HCT116 (cell line): ENCODE data around the gene UBASH3B. TPM values are rescaled to one million over a fixed set of nuclear protein-coding genes. Genes with fewer than 3 reads are reported as not detected.

Experiments
- ATAC-seq: fragments of 200-7000 bp; cut with Tn5 transposase; 2 replicates; pipeline ENCODE4 v1.9.1; 2020; ENCODE audit warnings: mild to moderate bottlenecking, moderate library complexity
- BruUV-seq: library from RNA; stranded (reverse); fragments of 400-500 nt; replicated peaks from 2 replicates; lab custom pipeline; 2021; lab: Mats Ljungman, UMichigan
- CTCF ChIA-PET: fragments of 300-600 bp; sonication (Branson Sonifier 250); formaldehyde crosslinking; loops from one replicate; lab custom pipeline; 2021; ENCODE audit warnings: antibody characterized with exemption; lab: Charles Lee
- POLR2A ChIA-PET: fragments of 300-600, 350-600 bp; sonication (Branson Sonifier 250); formaldehyde crosslinking; loops from one replicate; lab custom pipeline; 2021; ENCODE audit warnings: antibody characterized with exemption; lab: Charles Lee
- RAD21 ChIA-PET, 2 experiments: fragments of 300-600 bp; sonication (Branson Sonifier 250); formaldehyde crosslinking; loops; one replicate each; lab custom pipeline; 2023; ENCODE audit warnings: low total read pairs in 2 of 2; ENCODE audit not compliant: uncharacterized antibody in 2 of 2, unreplicated experiment in 2 of 2, low non-redundant PET in 1 of 2; lab: Charles Lee
- DNase-seq: peaks from one replicate; pipeline ENCODE4 v3.0.0-alpha.2; 2010; ENCODE audit warnings: low read depth, low spot score
- H2AFZ ChIP-seq: fragments of 200-600 bp; shearing (Covaris generic), sonication (generic); 2 replicates; pipeline ENCODE4 v1.6.1; 2017; ENCODE audit warnings: low read depth, mixed run types, mixed read lengths, antibody characterized with exemption, low read length; ENCODE audit not compliant: poor library complexity, severe bottlenecking
- H3K27ac ChIP-seq: 2 replicates; pipeline ENCODE4 v1.5.1; 2012; ENCODE audit warnings: low read depth, low read length
- H3K27me3 ChIP-seq: fragments of 200-600 bp; sonication (generic); 2 replicates; pipeline ENCODE4 v1.6.1; 2016; ENCODE audit warnings: mixed run types, low read length, mixed read lengths; ENCODE audit not compliant: insufficient read depth
- H3K36me3 ChIP-seq, 2 experiments: fragments of 200-500 bp in 1 of 2; fragments of 200-600 bp in 1 of 2; sonication (Bioruptor generic) in 1 of 2; sonication (generic) in 1 of 2; 2 replicates each; pipeline versions ENCODE4 v1.5.1 to v1.6.1; 2014 to 2016; ENCODE audit warnings: low read length in 2 of 2, inconsistent platforms in 1 of 2, mixed read lengths in 1 of 2, mixed run types in 1 of 2; ENCODE audit not compliant: insufficient read depth in 2 of 2, control insufficient read depth in 1 of 2
- H3K4me1 ChIP-seq, 2 experiments: fragments of 200-600 bp in 1 of 2; sonication (generic) in 1 of 2; 2 replicates each; pipeline versions ENCODE4 v1.5.1 to v1.6.1; 2012 to 2017; ENCODE audit warnings: low read length in 2 of 2, inconsistent platforms in 1 of 2, mild to moderate bottlenecking in 1 of 2, mixed read lengths in 1 of 2, mixed run types in 1 of 2, moderate library complexity in 1 of 2; ENCODE audit not compliant: insufficient read depth in 2 of 2, control insufficient read depth in 1 of 2
- H3K4me2 ChIP-seq: fragments of 200-600 bp; sonication (generic); 2 replicates; pipeline ENCODE4 v1.6.1; 2017; ENCODE audit warnings: mixed run types, low read length, mixed read lengths
- H3K4me3 ChIP-seq, 2 experiments: fragments of 200-600 bp in 1 of 2; sonication (generic) in 1 of 2; replicated peaks in 1 of 2; 2 replicates each; pipeline ENCODE4 v1.5.1; 2011 to 2016; ENCODE audit warnings: low read length in 2 of 2, control low read depth in 1 of 2, low read depth in 1 of 2, mild to moderate bottlenecking in 1 of 2, mixed read lengths in 1 of 2, mixed run types in 1 of 2
- H3K79me2 ChIP-seq: fragments of 200-600 bp; sonication (generic); 2 replicates; pipeline ENCODE4 v1.6.1; 2017; ENCODE audit warnings: mild to moderate bottlenecking, mixed run types, low read length, moderate library complexity, mixed read lengths; ENCODE audit not compliant: insufficient read depth
- H3K9ac ChIP-seq: fragments of 200-600 bp; sonication (generic); 2 replicates; pipeline ENCODE4 v1.6.1; 2016; ENCODE audit warnings: low read length, mixed read lengths
- H3K9me2 ChIP-seq: fragments of 200-600 bp; sonication (generic), shearing (Covaris generic); 2 replicates; pipeline ENCODE4 v1.6.1; 2017; ENCODE audit warnings: mixed run types, mild to moderate bottlenecking, moderate library complexity; ENCODE audit not compliant: insufficient read depth
- H3K9me3 ChIP-seq, 2 experiments: fragments of 200-500 bp in 1 of 2; fragments of 200-600 bp in 1 of 2; sonication (Bioruptor generic) in 1 of 2; sonication (generic) in 1 of 2; 2 replicates each; pipeline ENCODE4 v1.6.1; 2014 to 2017; ENCODE audit warnings: low read length in 2 of 2, mixed read lengths in 2 of 2, inconsistent platforms in 1 of 2, low read depth in 1 of 2, mild to moderate bottlenecking in 1 of 2, mixed run types in 1 of 2, moderate library complexity in 1 of 2; ENCODE audit not compliant: control insufficient read depth in 1 of 2, insufficient read depth in 1 of 2
- H4K20me1 ChIP-seq: fragments of 200-600 bp; sonication (generic), shearing (Covaris generic); 2 replicates; pipeline ENCODE4 v1.6.1; 2017; ENCODE audit warnings: mixed run types, mild to moderate bottlenecking, moderate library complexity; ENCODE audit not compliant: insufficient read depth
- CEBPB ChIP-seq: IDR thresholded peaks from 2 replicates; pipeline ENCODE4 v1.6.1; 2012; ENCODE audit warnings: low read depth
- EGR1 ChIP-seq: IDR thresholded peaks from 2 replicates; pipeline ENCODE4 v1.6.1; 2012; ENCODE audit warnings: low read depth
- ELF1 ChIP-seq: IDR thresholded peaks from 2 replicates; pipeline ENCODE4 v1.6.1; 2012; ENCODE audit warnings: low read depth, borderline replicate concordance
- EZH2 ChIP-seq: fragments of 200-600 bp; sonication (generic); IDR thresholded peaks from 2 replicates; pipeline ENCODE4 v1.6.1; 2017; ENCODE audit warnings: antibody characterized with exemption, mixed run types
- EZH2phosphoT487 ChIP-seq: fragments of 200-600 bp; IDR thresholded peaks from 2 replicates; pipeline ENCODE4 v1.6.1; 2018; ENCODE audit warnings: antibody characterized with exemption, borderline replicate concordance
- FOSL1 ChIP-seq: IDR thresholded peaks from 2 replicates; pipeline ENCODE4 v1.6.1; 2012; ENCODE audit warnings: low read depth
- JUND ChIP-seq: IDR thresholded peaks from 2 replicates; pipeline ENCODE4 v1.6.1; 2012
- MAX ChIP-seq: IDR thresholded peaks from 2 replicates; pipeline ENCODE4 v1.6.1; 2012
- POLR2AphosphoS5 ChIP-seq: IDR thresholded peaks from 2 replicates; pipeline ENCODE4 v1.6.1; 2011; ENCODE audit warnings: mild to moderate bottlenecking, low read depth, low read length, moderate library complexity
- RAD21 ChIP-seq: IDR thresholded peaks from 2 replicates; pipeline ENCODE4 v1.6.1; 2012; ENCODE audit warnings: low read depth, mild to moderate bottlenecking
- SIN3A ChIP-seq: IDR thresholded peaks from 2 replicates; pipeline ENCODE4 v1.6.1; 2012; ENCODE audit warnings: low read depth
- SP1 ChIP-seq: IDR thresholded peaks from 2 replicates; pipeline ENCODE4 v1.6.1; 2012; ENCODE audit warnings: low read depth
- SRF ChIP-seq: IDR thresholded peaks from 2 replicates; pipeline ENCODE4 v1.6.1; 2012; ENCODE audit warnings: low read depth
- TCF7L2 ChIP-seq: IDR thresholded peaks from 2 replicates; pipeline ENCODE4 v1.7.0; 2011; ENCODE audit warnings: borderline replicate concordance, inconsistent platforms; ENCODE audit not compliant: insufficient read depth, insufficient read length; ENCODE audit errors: extremely low read depth
- YY1 ChIP-seq: IDR thresholded peaks from 2 replicates; pipeline ENCODE4 v1.6.1; 2011; ENCODE audit warnings: low read length, low read depth, moderate library complexity, mild to moderate bottlenecking; ENCODE audit not compliant: insufficient replicate concordance; ENCODE audit errors: extremely low read depth
- ZFX ChIP-seq: fragments of 450-650 bp; IDR thresholded peaks from 2 replicates; pipeline ENCODE4 v1.6.1; 2017
- intact Hi-C: fragments of 100-400 bp; cut with micrococcal nuclease; formaldehyde crosslinking; loops from 2 replicates; pipeline ENCODE4 v1.10.0; 2022
- total RNA-seq: library from RNA; stranded (reverse); gene quantifications from one replicate; pipeline ENCODE4 v1.2.1, GENCODE V29; 2021; ENCODE audit not compliant: unreplicated experiment
- TF ChIP-seq, protein P1 (sequence below), 3 experiments: fragments of 200-600 bp in 1 of 3; sonication (generic) in 1 of 3; IDR thresholded peaks in 2 of 3; conservative IDR thresholded peaks in 1 of 3; 2 replicates each; pipeline ENCODE4 v1.5.1; 2012 to 2017; ENCODE audit warnings: low read depth in 2 of 3, low read length in 2 of 3, antibody characterized with exemption in 1 of 3, borderline replicate concordance in 1 of 3, control low read depth in 1 of 3, mild to moderate bottlenecking in 1 of 3, mixed read lengths in 1 of 3, mixed run types in 1 of 3, moderate library complexity in 1 of 3; ENCODE audit not compliant: insufficient read depth in 1 of 3
- TF ChIP-seq, protein P2 (sequence below): IDR thresholded peaks from 2 replicates; pipeline ENCODE4 v1.6.1; 2011; ENCODE audit warnings: mild to moderate bottlenecking, low read length, moderate library complexity; ENCODE audit not compliant: insufficient replicate concordance; ENCODE audit errors: extremely low read depth

The UBASH3B gene
- total RNA-seq, 1 experiment from 2014 or later, result 40.3 TPM

GRCh38 chr11:122847466-122847865 is 191.9 kb downstream of the UBASH3B start:
- DNase-seq, result no peak
- BruUV-seq, result no TSS peak
- CTCF ChIA-PET, result interaction anchor here (1.8 kb wide), 1 partner anchor 16 kb away, joined by 5 read pairs; no protein-coding TSS in a partner anchor
- no peak overlapping the region for H3K4me3 ChIP-seq
- H3K36me3 ChIP-seq, result no peaks in the 10 kb centered on the region
- H3K27ac ChIP-seq, result no peak overlapping the region
- no peak for ATAC-seq
- no peak overlapping the region for H3K9ac ChIP-seq
- H3K4me1 ChIP-seq, result peaks cover 0 to 13% of the 10 kb centered on the region in 2 experiments; a peak in 2 of 4 replicates
- TF ChIP-seq FOSL1 (no peak), SRF (no peak), MAX (no peak), EZH2phosphoT487 (no peak), SIN3A (no peak), YY1 (no peak), ZFX (no peak), POLR2AphosphoS5 (no peak), EZH2 (no peak), JUND (no peak), SP1 (no peak), TCF7L2 (no peak), ELF1 (no peak)
- TF ChIP-seq, all 23 proteins: peak for 0
- H3K9me3 ChIP-seq, result no peaks in the 10 kb centered on the region
- intact Hi-C loops, result no loop called here
- H4K20me1 ChIP-seq, result no peaks in the 10 kb centered on the region
- H3K27me3 ChIP-seq, result no peaks in the 10 kb centered on the region
- POLR2A ChIA-PET, result no interaction called here
- no peaks in the 10 kb centered on the region for H3K9me2 ChIP-seq
- H3K79me2 ChIP-seq, result no peaks in the 10 kb centered on the region
- RAD21 ChIA-PET, result no interaction called here
- H2AFZ ChIP-seq, result no peak overlapping the region
- H3K4me2 ChIP-seq, result no peak overlapping the region

DNA sequence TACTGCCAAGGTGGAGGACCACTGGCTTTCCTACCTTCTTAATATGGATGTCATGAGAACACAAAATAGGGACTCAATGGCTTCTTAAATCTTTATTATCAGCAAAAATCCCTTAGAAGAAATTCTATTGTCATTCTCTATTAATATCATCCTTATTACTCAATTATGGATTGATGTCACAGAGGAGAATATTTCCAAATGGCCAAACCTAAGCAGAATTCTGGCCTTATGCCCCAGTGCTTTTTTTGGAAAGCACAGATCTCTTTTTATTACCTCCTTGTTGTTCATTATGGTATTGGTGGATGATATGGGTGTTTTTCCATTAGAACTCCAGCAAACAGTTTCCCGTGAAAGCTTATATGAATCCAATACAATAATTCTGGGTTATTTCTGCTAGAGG is 192.7 kb downstream of the UBASH3B start:
- DNase-seq (no peak), ATAC-seq (no peak)
- no TSS peak for BruUV-seq
- Histone ChIP-seq H3K27ac (no peak overlapping the region), H3K4me1 (peaks cover 0 to 17% of the 10 kb centered on the region in 2 experiments; a peak in 2 of 4 replicates), H3K4me3 (no peak overlapping the region), H3K36me3 (no peaks in the 10 kb centered on the region), H3K27me3 (no peaks in the 10 kb centered on the region), H3K79me2 (no peaks in the 10 kb centered on the region), H3K4me2 (no peak overlapping the region), H4K20me1 (no peaks in the 10 kb centered on the region), H3K9me3 (no peaks in the 10 kb centered on the region), H2AFZ (no peak overlapping the region), H3K9me2 (no peaks in the 10 kb centered on the region), H3K9ac (no peak overlapping the region)
- RAD21 ChIA-PET, result no interaction called here
- CTCF ChIA-PET, result interaction anchor here (1.1 to 1.8 kb wide), 2 partner anchors 16 to 219 kb away, joined by 3 to 5 read pairs; no protein-coding TSS in a partner anchor
- intact Hi-C loops, result no loop called here
- POLR2A ChIA-PET, result no interaction called here
- TF ChIP-seq SRF, result no peak
- TF ChIP-seq, protein P1, sequence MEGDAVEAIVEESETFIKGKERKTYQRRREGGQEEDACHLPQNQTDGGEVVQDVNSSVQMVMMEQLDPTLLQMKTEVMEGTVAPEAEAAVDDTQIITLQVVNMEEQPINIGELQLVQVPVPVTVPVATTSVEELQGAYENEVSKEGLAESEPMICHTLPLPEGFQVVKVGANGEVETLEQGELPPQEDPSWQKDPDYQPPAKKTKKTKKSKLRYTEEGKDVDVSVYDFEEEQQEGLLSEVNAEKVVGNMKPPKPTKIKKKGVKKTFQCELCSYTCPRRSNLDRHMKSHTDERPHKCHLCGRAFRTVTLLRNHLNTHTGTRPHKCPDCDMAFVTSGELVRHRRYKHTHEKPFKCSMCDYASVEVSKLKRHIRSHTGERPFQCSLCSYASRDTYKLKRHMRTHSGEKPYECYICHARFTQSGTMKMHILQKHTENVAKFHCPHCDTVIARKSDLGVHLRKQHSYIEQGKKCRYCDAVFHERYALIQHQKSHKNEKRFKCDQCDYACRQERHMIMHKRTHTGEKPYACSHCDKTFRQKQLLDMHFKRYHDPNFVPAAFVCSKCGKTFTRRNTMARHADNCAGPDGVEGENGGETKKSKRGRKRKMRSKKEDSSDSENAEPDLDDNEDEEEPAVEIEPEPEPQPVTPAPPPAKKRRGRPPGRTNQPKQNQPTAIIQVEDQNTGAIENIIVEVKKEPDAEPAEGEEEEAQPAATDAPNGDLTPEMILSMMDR (IDR thresholded peaks at IDR 0.05 in 2 of 3, conservative IDR thresholded peaks at IDR 0.05 in 1 of 3; ENCODE audit: borderline replicate concordance in 1 of 3, insufficient read depth in 1 of 3, low read depth in 2 of 3, low read length in 2 of 3), result no peak
- no peak for TF ChIP-seq SIN3A
- TF ChIP-seq SP1, result no peak
- TF ChIP-seq RAD21, result no peak
- TF ChIP-seq ZFX, result no peak
- no peak for TF ChIP-seq EZH2phosphoT487
- no peak for TF ChIP-seq CEBPB
- TF ChIP-seq EGR1, result no peak
- TF ChIP-seq, protein P2, sequence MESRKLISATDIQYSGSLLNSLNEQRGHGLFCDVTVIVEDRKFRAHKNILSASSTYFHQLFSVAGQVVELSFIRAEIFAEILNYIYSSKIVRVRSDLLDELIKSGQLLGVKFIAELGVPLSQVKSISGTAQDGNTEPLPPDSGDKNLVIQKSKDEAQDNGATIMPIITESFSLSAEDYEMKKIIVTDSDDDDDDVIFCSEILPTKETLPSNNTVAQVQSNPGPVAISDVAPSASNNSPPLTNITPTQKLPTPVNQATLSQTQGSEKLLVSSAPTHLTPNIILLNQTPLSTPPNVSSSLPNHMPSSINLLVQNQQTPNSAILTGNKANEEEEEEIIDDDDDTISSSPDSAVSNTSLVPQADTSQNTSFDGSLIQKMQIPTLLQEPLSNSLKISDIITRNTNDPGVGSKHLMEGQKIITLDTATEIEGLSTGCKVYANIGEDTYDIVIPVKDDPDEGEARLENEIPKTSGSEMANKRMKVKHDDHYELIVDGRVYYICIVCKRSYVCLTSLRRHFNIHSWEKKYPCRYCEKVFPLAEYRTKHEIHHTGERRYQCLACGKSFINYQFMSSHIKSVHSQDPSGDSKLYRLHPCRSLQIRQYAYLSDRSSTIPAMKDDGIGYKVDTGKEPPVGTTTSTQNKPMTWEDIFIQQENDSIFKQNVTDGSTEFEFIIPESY, result no peak
